ENCODE measurements around the gene EFNA1.

- TF ChIP-seq POLR2AphosphoS2 (conservative IDR thresholded peaks at IDR 0.05; ENCODE audit: low read length) (no peak), TP53 (CRISPR knock-in tag; IDR thresholded peaks at IDR 0.05) (no peak), NPAS2 (CRISPR knock-in tag; IDR thresholded peaks at IDR 0.05; ENCODE audit: borderline replicate concordance) (no peak), CTCF (IDR thresholded peaks at IDR 0.05) (no peak), KDM1A (IDR thresholded peaks at IDR 0.05; ENCODE audit: low read depth) (no peak), JUN (IDR thresholded peaks at IDR 0.05) (no peak), EP300 (IDR thresholded peaks at IDR 0.05) (no peak), USF2 (IDR thresholded peaks at IDR 0.05) (no peak), ELK1 (IDR thresholded peaks at IDR 0.05; ENCODE audit: low read depth, low read length) (no peak), ZSCAN20 (CRISPR knock-in tag; IDR thresholded peaks at IDR 0.05) (no peak), REST (IDR thresholded peaks at IDR 0.05) (no peak), FOSB (CRISPR knock-in tag; IDR thresholded peaks at IDR 0.05) (no peak)
Measured at GRCh38 chr1:155105604-155106011, 22.1 kb upstream of the EFNA1 start.

All from A549 (cell line).